AG10803 (cell line): ENCODE data around the gene SFTPB.

ENCODE experiments used
- DNase-seq: peaks from one replicate; pipeline ENCODE4 v3.0.0; 2010; ENCODE audit warnings: low read depth
- H3K4me3 ChIP-seq: 2 replicates; pipeline ENCODE4 v1.5.1; 2011; ENCODE audit warnings: mild to moderate bottlenecking, low read length, control low read depth
- CTCF ChIP-seq: conservative IDR thresholded peaks from 2 replicates; pipeline ENCODE4 v1.5.1; 2011; ENCODE audit warnings: mild to moderate bottlenecking, low read length, control low read depth, inconsistent platforms

The SFTPB gene

DNA sequence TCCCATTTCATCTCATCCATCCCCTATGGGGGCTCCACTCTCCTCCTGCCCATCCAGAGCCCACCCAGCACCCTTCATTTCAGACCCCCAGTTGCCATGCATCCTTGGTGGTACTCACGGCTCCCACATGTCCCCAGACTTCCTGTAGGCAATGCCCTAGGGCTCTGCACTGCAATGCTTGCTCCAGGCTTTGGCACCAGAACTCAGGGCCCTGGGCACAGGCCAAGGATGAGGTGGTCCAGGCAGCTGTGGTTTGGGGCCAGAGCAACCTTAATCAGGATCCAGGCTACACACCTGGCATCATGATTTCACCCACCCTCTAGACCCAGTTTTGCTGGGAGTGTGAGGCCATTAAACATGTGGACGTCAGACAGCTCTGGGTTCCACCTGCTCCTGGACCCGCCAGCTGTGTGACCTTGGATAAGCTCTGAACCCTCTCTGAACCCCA lies 414 bp downstream of the SFTPB start:
- no peak overlapping the region for H3K4me3 ChIP-seq

GRCh38 chr2:85666435-85667316 lies 1.3 kb downstream of the SFTPB start:
- no peak for TF ChIP-seq CTCF
- DNase-seq = no peak
- no peak overlapping the region for H3K4me3 ChIP-seq

More for the DNA sequence above, 414 bp downstream of the SFTPB start:
- DNase-seq = no peak
- no peak for TF ChIP-seq CTCF

- DNase-seq = no peak
- no peak for TF ChIP-seq CTCF
- H3K4me3 ChIP-seq = no peak overlapping the region
These were observed 2.0 kb downstream of the SFTPB start for GRCh38 chr2:85666016-85666415.

DNA sequence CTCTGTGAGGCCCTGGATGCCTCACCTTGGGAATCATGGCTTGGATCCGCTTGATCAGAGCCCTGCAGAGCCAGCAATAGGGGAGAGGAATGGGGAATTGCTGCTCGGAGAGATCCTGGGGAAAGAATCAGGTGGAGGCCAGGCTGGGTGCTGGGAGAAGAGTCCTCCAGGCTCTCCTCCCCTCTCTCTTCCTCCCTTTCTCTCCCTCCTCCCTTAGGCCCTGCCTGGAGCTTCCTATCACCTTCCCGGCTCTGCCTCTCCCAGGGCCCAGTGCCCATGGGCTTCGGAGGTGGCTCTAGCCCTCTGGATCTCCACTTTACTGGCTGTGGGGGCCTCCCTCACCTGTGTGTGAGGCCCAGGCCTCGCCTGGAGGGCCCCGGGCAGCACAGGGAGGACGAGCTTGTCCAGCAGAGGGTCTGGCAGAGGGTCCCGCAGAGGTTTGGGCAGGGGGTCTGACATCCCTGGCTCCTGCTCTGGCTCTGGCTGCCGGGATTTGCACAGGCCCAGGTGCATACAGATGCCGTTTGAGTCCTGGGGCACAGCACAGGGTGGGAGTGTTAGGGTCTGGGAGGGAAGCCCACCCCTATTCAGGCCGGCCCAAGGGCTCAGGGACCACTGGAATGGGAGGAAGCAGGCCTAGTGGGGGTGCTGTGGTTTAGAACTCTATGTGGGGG lies 2.6 kb downstream of the SFTPB start:
- no peak overlapping the region for H3K4me3 ChIP-seq
- no peak for TF ChIP-seq CTCF
- no peak for DNase-seq

DNA sequence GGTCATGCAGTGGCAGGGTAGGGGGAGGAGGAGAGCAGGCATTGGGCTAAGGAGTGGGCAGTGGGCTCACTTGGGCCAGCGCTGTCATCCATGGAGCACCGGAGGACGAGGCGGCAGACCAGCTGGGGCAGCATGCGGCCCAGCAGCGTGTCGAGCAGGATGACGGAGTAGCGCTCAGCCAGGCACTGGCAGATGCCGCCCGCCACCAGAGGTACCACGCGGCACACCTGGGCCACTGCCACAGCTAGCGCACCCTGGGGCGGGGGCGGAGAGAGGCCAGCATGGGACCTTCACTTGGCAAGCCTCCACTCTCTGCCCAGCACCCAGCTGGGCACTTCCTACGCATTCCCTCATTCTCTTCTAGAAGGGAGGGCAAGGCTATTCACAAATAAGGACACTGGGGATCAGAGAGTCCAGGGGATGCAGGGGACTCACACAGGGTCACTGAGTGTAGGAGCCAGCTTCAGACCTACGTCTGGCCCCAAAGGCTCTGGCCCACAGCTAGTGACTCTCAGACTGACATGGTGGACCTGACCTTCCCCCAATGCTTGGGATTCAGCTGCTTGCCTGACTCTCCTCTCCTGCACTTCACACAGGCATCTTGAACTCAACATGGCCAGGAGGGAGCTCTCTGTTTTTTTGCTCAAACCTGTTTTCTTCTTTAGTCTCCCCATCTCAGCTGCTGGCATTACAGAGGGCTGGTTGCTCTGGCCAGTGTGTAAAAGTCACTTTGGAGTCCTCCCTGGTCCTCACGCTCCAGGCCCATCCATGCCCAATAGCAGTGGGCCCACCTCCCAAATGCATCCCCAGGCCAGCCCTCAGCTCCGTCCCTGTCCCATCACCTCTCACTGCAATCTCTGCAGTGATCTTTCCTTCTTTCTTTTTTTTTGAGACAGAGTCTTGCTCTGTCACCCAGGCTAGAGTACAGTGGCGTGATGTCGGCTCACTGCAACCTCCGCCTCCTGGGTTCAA lies 4.1 kb downstream of the SFTPB start:
- H3K4me3 ChIP-seq = no peak overlapping the region
- no peak for TF ChIP-seq CTCF
- DNase-seq = no peak

GRCh38 chr2:85662899-85663593 lies 5.0 kb downstream of the SFTPB start:
- H3K4me3 ChIP-seq = no peak overlapping the region
- DNase-seq = peak; percentile 88
- TF ChIP-seq CTCF = no peak
